Measurements from ENCODE around the gene CIDEC.
"Not testable (repeated sequence)": the region's sequence is repeated elsewhere in the genome, so short reads cannot be mapped to it uniquely, and the experiment has no call there.

CIDEC gene

GRCh38 chr3:9867106-9867505 is 12.9 kb downstream of the CIDEC start:
- no peaks in the 10 kb centered on the region for H3F3A ChIP-seq (ENCODE audit: control insufficient read depth, insufficient read depth)
- no peak overlapping the region for H3K4me3 ChIP-seq (ENCODE audit: low read length)
- no peak overlapping the region for H3K27ac ChIP-seq (ENCODE audit: low read depth, low read length)
- no peaks in the 10 kb centered on the region for H3K79me2 ChIP-seq (ENCODE audit: control insufficient read depth, low read length)
- no peaks in the 10 kb centered on the region for H3K9me2 ChIP-seq (replicated peaks; ENCODE audit: control insufficient read depth, low read length)
- peaks cover 4% of the 10 kb centered on the region; the same call in 1 of the 2 replicates for H3K27me3 ChIP-seq (ENCODE audit: control insufficient read depth, low read length)
- H3K4me1 ChIP-seq (ENCODE audit: control insufficient read depth, low read length), result no peaks in the 10 kb centered on the region
- no peaks in the 10 kb centered on the region for H3K36me3 ChIP-seq (ENCODE audit: control insufficient read depth, low read length)
- TF ChIP-seq EZH2phosphoT487 (IDR thresholded peaks at IDR 0.05; ENCODE audit: borderline replicate concordance, low read length), result no peak
- no peaks in the 10 kb centered on the region for H3K9me3 ChIP-seq (ENCODE audit: control insufficient read depth, insufficient read depth, low read length)
- no peak overlapping the region for H3K4me2 ChIP-seq (ENCODE audit: low read length)
- H4K20me1 ChIP-seq (ENCODE audit: control insufficient read depth, insufficient read depth, low read depth, low read length), result no peaks in the 10 kb centered on the region

GRCh38 chr3:9866639-9867038 is 13.4 kb downstream of the CIDEC start:
- Histone ChIP-seq H3K4me1 (ENCODE audit: control insufficient read depth, low read length) (no peaks in the 10 kb centered on the region), H3K9me3 (ENCODE audit: control insufficient read depth, insufficient read depth, low read length) (no peaks in the 10 kb centered on the region), H3K4me2 (ENCODE audit: low read length) (no peak overlapping the region), H3F3A (ENCODE audit: control insufficient read depth, insufficient read depth) (no peaks in the 10 kb centered on the region), H3K27ac (ENCODE audit: low read depth, low read length) (no peak overlapping the region), H3K79me2 (ENCODE audit: control insufficient read depth, low read length) (no peaks in the 10 kb centered on the region), H3K27me3 (ENCODE audit: control insufficient read depth, low read length) (peaks cover 7% of the 10 kb centered on the region), H3K9me2 (replicated peaks; ENCODE audit: control insufficient read depth, low read length) (no peaks in the 10 kb centered on the region), H4K20me1 (ENCODE audit: control insufficient read depth, insufficient read depth, low read depth, low read length) (no peaks in the 10 kb centered on the region), H3K36me3 (ENCODE audit: control insufficient read depth, low read length) (no peaks in the 10 kb centered on the region), H3K4me3 (ENCODE audit: low read length) (no peak overlapping the region)
- TF ChIP-seq EZH2phosphoT487 (IDR thresholded peaks at IDR 0.05; ENCODE audit: borderline replicate concordance, low read length), result no peak
- no peak for TF ChIP-seq CTCF (IDR thresholded peaks at IDR 0.05; ENCODE audit: low read depth, low read length, poor library complexity, severe bottlenecking)

GRCh38 chr3:9865125-9865637 is 14.9 kb downstream of the CIDEC start:
- not testable (repeated sequence) for H3K4me2 ChIP-seq (ENCODE audit: low read length); H3K27ac ChIP-seq (ENCODE audit: low read depth, low read length)

GRCh38 chr3:9864200-9864927 is 15.7 kb downstream of the CIDEC start:
- TF ChIP-seq CTCF (IDR thresholded peaks at IDR 0.05; ENCODE audit: low read depth, low read length, poor library complexity, severe bottlenecking) (no peak), EZH2phosphoT487 (IDR thresholded peaks at IDR 0.05; ENCODE audit: borderline replicate concordance, low read length) (no peak)
- Histone ChIP-seq H3K4me2 (ENCODE audit: low read length) (no peak overlapping the region), H3K4me3 (ENCODE audit: low read length) (no peak overlapping the region), H3K9me2 (replicated peaks; ENCODE audit: control insufficient read depth, low read length) (no peaks in the 10 kb centered on the region), H3K27ac (ENCODE audit: low read depth, low read length) (no peak overlapping the region), H3K36me3 (ENCODE audit: control insufficient read depth, low read length) (no peaks in the 10 kb centered on the region), H3F3A (ENCODE audit: control insufficient read depth, insufficient read depth) (no peaks in the 10 kb centered on the region), H4K20me1 (ENCODE audit: control insufficient read depth, insufficient read depth, low read depth, low read length) (no peaks in the 10 kb centered on the region), H3K79me2 (ENCODE audit: control insufficient read depth, low read length) (no peaks in the 10 kb centered on the region), H3K4me1 (ENCODE audit: control insufficient read depth, low read length) (no peaks in the 10 kb centered on the region), H3K9me3 (ENCODE audit: control insufficient read depth, insufficient read depth, low read length) (no peaks in the 10 kb centered on the region), H3K27me3 (ENCODE audit: control insufficient read depth, low read length) (peaks cover 7% of the 10 kb centered on the region)

More at GRCh38 chr3:9865125-9865637, 14.9 kb downstream of the CIDEC start:
- not testable (repeated sequence) for H3K79me2 ChIP-seq (ENCODE audit: control insufficient read depth, low read length); H3K36me3 ChIP-seq (ENCODE audit: control insufficient read depth, low read length); H3K4me1 ChIP-seq (ENCODE audit: control insufficient read depth, low read length); H3K9me2 ChIP-seq (replicated peaks; ENCODE audit: control insufficient read depth, low read length); H3K9me3 ChIP-seq (ENCODE audit: control insufficient read depth, insufficient read depth, low read length); H4K20me1 ChIP-seq (ENCODE audit: control insufficient read depth, insufficient read depth, low read depth, low read length); H3F3A ChIP-seq (ENCODE audit: control insufficient read depth, insufficient read depth); H3K27me3 ChIP-seq (ENCODE audit: control insufficient read depth, low read length); H3K4me3 ChIP-seq (ENCODE audit: low read length)

Measured in DOHH2 (cell line).